ENCODE measurements around the gene UBIAD1.

The UBIAD1 gene

GRCh38 chr1:11330411-11330810 lies 57.4 kb downstream of the UBIAD1 start:
- TF ChIP-seq CTCF (conservative IDR thresholded peaks at IDR 0.05), result no peak
- no peak for TF ChIP-seq ZFX (IDR thresholded peaks at IDR 0.05)
- H3K27ac ChIP-seq, result no peak overlapping the region

- no peak overlapping the region for H3K27ac ChIP-seq
- TF ChIP-seq ZFX (IDR thresholded peaks at IDR 0.05) (no peak), CTCF (conservative IDR thresholded peaks at IDR 0.05) (no peak)
Measured at GRCh38 chr1:11331036-11331944, 58.3 kb downstream of the UBIAD1 start.

- TF ChIP-seq CTCF (conservative IDR thresholded peaks at IDR 0.05) (no peak), ZFX (IDR thresholded peaks at IDR 0.05) (no peak)
- H3K27ac ChIP-seq, result no peak overlapping the region
Measured at GRCh38 chr1:11331945-11332546, 59.0 kb downstream of the UBIAD1 start.

GRCh38 chr1:11333631-11334030 lies 60.6 kb downstream of the UBIAD1 start:
- TF ChIP-seq ZFX (IDR thresholded peaks at IDR 0.05) (no peak), CTCF (conservative IDR thresholded peaks at IDR 0.05) (no peak)

GRCh38 chr1:11334261-11334804 lies 61.3 kb downstream of the UBIAD1 start:
- H3K27ac ChIP-seq, result no peak overlapping the region
- TF ChIP-seq ZFX (IDR thresholded peaks at IDR 0.05), result no peak
- TF ChIP-seq CTCF (conservative IDR thresholded peaks at IDR 0.05), result no peak

More at GRCh38 chr1:11333631-11334030, 60.6 kb downstream of the UBIAD1 start:
- H3K27ac ChIP-seq, result no peak overlapping the region

GRCh38 chr1:11334821-11335220 lies 61.8 kb downstream of the UBIAD1 start:
- TF ChIP-seq CTCF (conservative IDR thresholded peaks at IDR 0.05) (no peak), ZFX (IDR thresholded peaks at IDR 0.05) (no peak)
- no peak overlapping the region for H3K27ac ChIP-seq

All from C4-2B (cell line).